Upper lobe of left lung (tissue), 4 donors: ENCODE measurements around the gene NBEA.
"Not testable (repeated sequence)": the region's sequence is repeated elsewhere in the genome, so short reads cannot be mapped to it uniquely, and the experiment has no call there.

ENCODE experiments used
- EP300 ChIP-seq, 4 donors: sonication (generic); formaldehyde crosslinking; IDR thresholded peaks; one replicate each; pipeline ENCODE4 v1.5.1; 2017; ENCODE audit warnings: antibody characterized with exemption in 4 of 4, control low read depth in 2 of 4
- TF ChIP-seq, protein P1 (sequence below), 6 experiments: fragments of 450-650 bp in 4 of 6; fragments of 200-600 bp in 2 of 6; sonication (generic) in 2 of 6; IDR thresholded peaks; one replicate each; pipeline ENCODE4 v1.5.1; 2016 to 2019; ENCODE audit warnings: antibody characterized with exemption in 6 of 6

- TF ChIP-seq EP300 (IDR thresholded peaks at IDR 0.05), result not testable (repeated sequence)
- TF ChIP-seq, protein P1, sequence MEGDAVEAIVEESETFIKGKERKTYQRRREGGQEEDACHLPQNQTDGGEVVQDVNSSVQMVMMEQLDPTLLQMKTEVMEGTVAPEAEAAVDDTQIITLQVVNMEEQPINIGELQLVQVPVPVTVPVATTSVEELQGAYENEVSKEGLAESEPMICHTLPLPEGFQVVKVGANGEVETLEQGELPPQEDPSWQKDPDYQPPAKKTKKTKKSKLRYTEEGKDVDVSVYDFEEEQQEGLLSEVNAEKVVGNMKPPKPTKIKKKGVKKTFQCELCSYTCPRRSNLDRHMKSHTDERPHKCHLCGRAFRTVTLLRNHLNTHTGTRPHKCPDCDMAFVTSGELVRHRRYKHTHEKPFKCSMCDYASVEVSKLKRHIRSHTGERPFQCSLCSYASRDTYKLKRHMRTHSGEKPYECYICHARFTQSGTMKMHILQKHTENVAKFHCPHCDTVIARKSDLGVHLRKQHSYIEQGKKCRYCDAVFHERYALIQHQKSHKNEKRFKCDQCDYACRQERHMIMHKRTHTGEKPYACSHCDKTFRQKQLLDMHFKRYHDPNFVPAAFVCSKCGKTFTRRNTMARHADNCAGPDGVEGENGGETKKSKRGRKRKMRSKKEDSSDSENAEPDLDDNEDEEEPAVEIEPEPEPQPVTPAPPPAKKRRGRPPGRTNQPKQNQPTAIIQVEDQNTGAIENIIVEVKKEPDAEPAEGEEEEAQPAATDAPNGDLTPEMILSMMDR (IDR thresholded peaks at IDR 0.05), result not testable (repeated sequence)
Observed at GRCh38 chr13:35113612-35114011, 171.5 kb downstream of the NBEA start.
